NCI-H1436 treated with DMSO at 0.1 percent for 48 hours (cell line): ENCODE measurements around the gene SRRM3.
A peak's percentile ranks its signal among the peaks of the same experiment; 100 is the strongest.
"Not testable (repeated sequence)": the region's sequence is repeated elsewhere in the genome, so short reads cannot be mapped to it uniquely, and the experiment has no call there.

ENCODE experiments used
- DNase-seq: peaks from one replicate; lab custom pipeline; 2025; lab: John Stamatoyannopoulos, UW

Gene SRRM3

GRCh38 chr7:76315364-76315763 is 113.7 kb downstream of the SRRM3 start:
- DNase-seq: no peak

GRCh38 chr7:76316984-76317781 is 115.5 kb downstream of the SRRM3 start:
- no peak for DNase-seq

- peak; percentile 95 for DNase-seq
These were observed 116.2 kb downstream of the SRRM3 start for GRCh38 chr7:76317782-76318487.

GRCh38 chr7:76318488-76319353 is 117.0 kb downstream of the SRRM3 start:
- DNase-seq: no peak

- DNase-seq: no peak
These were observed 123.4 kb downstream of the SRRM3 start for GRCh38 chr7:76325092-76325491.

- DNase-seq: no peak
These were observed 124.1 kb downstream of the SRRM3 start for GRCh38 chr7:76325811-76326210.

GRCh38 chr7:76326646-76327233 is 125.0 kb downstream of the SRRM3 start:
- no peak for DNase-seq

- DNase-seq: no peak
These were observed 125.9 kb downstream of the SRRM3 start for GRCh38 chr7:76327610-76328009.

- no peak for DNase-seq
These were observed 126.7 kb downstream of the SRRM3 start for GRCh38 chr7:76328389-76328788.

GRCh38 chr7:76329479-76329878 is 127.8 kb downstream of the SRRM3 start:
- no peak for DNase-seq

- no peak for DNase-seq
These were observed 128.6 kb downstream of the SRRM3 start for GRCh38 chr7:76330261-76330660.

GRCh38 chr7:76330673-76331072 is 129.0 kb downstream of the SRRM3 start:
- DNase-seq: no peak

- no peak for DNase-seq
These were observed 130.4 kb downstream of the SRRM3 start for GRCh38 chr7:76332078-76332477.

GRCh38 chr7:76333511-76334101 is 131.9 kb downstream of the SRRM3 start:
- DNase-seq: no peak

- DNase-seq: no peak
These were observed 132.7 kb downstream of the SRRM3 start for GRCh38 chr7:76334320-76334967.

GRCh38 chr7:76335417-76335816 is 133.7 kb downstream of the SRRM3 start:
- DNase-seq: not testable (repeated sequence)

GRCh38 chr7:76336094-76336493 is 134.4 kb downstream of the SRRM3 start:
- DNase-seq: no peak
